Gastrocnemius medialis (tissue), 4 donors: Measurements from ENCODE around the gene PPIL6. TPM values are rescaled to one million over a fixed set of nuclear protein-coding genes. Genes with fewer than 3 reads are reported as not detected.

ENCODE experiments used
- ATAC-seq, 2 donors: fragments of 150-250 bp; one replicate each; pipeline ENCODE4 v1.9.1; 2016
- DNase-seq, 2 donors: peaks; one replicate each; pipeline ENCODE4 v3.0.0-alpha.2; 2019
- H3K27ac ChIP-seq, 4 donors: fragments of 200-600 bp; sonication (generic); 1 replicate in 1 of 4; 2 replicates in 3 of 4; pipeline ENCODE4 v1.5.1; 2016 to 2018; ENCODE audit warnings: mild to moderate bottlenecking in 2 of 4, moderate library complexity in 1 of 4
- H3K27me3 ChIP-seq, 3 donors: fragments of 200-600 bp; sonication (generic) in 2 of 3; 1 replicate in 1 of 3; 2 replicates in 2 of 3; pipeline versions ENCODE4 v1.5.1 to v1.6.0; 2016 to 2019; ENCODE audit warnings: mild to moderate bottlenecking in 1 of 3, moderate library complexity in 1 of 3
- H3K36me3 ChIP-seq, 2 donors: fragments of 200-600 bp; sonication (generic) in 1 of 2; one replicate each; pipeline ENCODE4 v1.5.1; 2017 to 2018
- H3K4me1 ChIP-seq, 2 donors: fragments of 200-600 bp; sonication (generic) in 1 of 2; one replicate each; pipeline ENCODE4 v1.5.1; 2016 to 2017; ENCODE audit warnings: mild to moderate bottlenecking in 2 of 2
- H3K4me3 ChIP-seq, 4 donors: fragments of 200-600 bp; sonication (generic) in 3 of 4; 1 replicate in 1 of 4; 2 replicates in 3 of 4; pipeline ENCODE4 v1.5.1; 2016 to 2019; ENCODE audit warnings: mild to moderate bottlenecking in 2 of 4
- H3K9me3 ChIP-seq, 3 donors: fragments of 200-600 bp; sonication (generic) in 2 of 3; 1 replicate in 1 of 3; 2 replicates in 2 of 3; pipeline ENCODE4 v1.5.1; 2016 to 2019
- CTCF ChIP-seq, 5 experiments: fragments of 450-650 bp in 3 of 5; fragments of 200-600 bp in 2 of 5; sonication (generic) in 2 of 5; IDR thresholded peaks in 4 of 5; conservative IDR thresholded peaks in 1 of 5; 1 replicate in 4 of 5; 2 replicates in 1 of 5; pipeline ENCODE4 v1.5.1; 2016 to 2019; ENCODE audit warnings: antibody characterized with exemption in 5 of 5, mild to moderate bottlenecking in 3 of 5, moderate library complexity in 3 of 5
- POLR2A ChIP-seq, 2 donors: fragments of 450-650 bp; IDR thresholded peaks; one replicate each; pipeline ENCODE4 v1.6.1; 2017; ENCODE audit warnings: antibody characterized with exemption in 2 of 2, mild to moderate bottlenecking in 2 of 2, moderate library complexity in 2 of 2
- in situ Hi-C, 4 donors: fragments of 200-750 bp; cut with MboI; loops; one replicate each; pipeline versions ENCODE4 v1.15.0 to v1.8.0; 2017; ENCODE audit warnings: low sequenced_read_pairs in 4 of 4
- intact Hi-C: fragments of 100-400 bp; cut with DNase I; formaldehyde crosslinking; loops from one replicate; pipeline ENCODE4 v1.15.1; 2023; ENCODE audit warnings: low total_unique reads
- total RNA-seq, 4 donors: library from RNA; depleted of rRNA; stranded (reverse); fragments of >200 nt; gene quantifications; one replicate each; pipeline versions ENCODE4 v1.1.0 to v1.2.3, GENCODE V29; 2016

PPIL6 gene
- total RNA-seq = 1 to 10 TPM in 3 of 4 donors, under 1 TPM in 1; 0.64 to 2.9 (median 1.3) TPM

- ATAC-seq = peak; percentile 90 to 92
- TF ChIP-seq POLR2A (IDR thresholded peaks at IDR 0.05) (peak; percentile 36 to 62), CTCF (IDR thresholded peaks at IDR 0.05 in 4 of 5, conservative IDR thresholded peaks at IDR 0.05 in 1 of 5) (peak in 2 of 5 experiments; percentile 36 to 40)
- no peaks in the 10 kb centered on the region for H3K9me3 ChIP-seq
- H3K4me3 ChIP-seq = peak within 1 kb of the TSS; percentile 73 to 96 (median 87)
- H3K27me3 ChIP-seq = no peaks in the 10 kb centered on the region
- in situ Hi-C loops = no loop called here
- peaks cover 0 to 4% of the 10 kb centered on the region in 2 donors for H3K36me3 ChIP-seq
- DNase-seq = peak; percentile 69 to 85
- intact Hi-C loops = loop anchor here (1.0 to 5.0 kb wide), 3 partner anchors 43 to 343 kb away; partner anchors contain the start of genes CEP57L1 and ZBTB24
- peak within 1 kb of the TSS; percentile 74 to 89 (median 83) for H3K27ac ChIP-seq
- H3K4me1 ChIP-seq = peaks cover 10 to 15% of the 10 kb centered on the region in 2 donors
Measured at GRCh38 chr6:109440331-109441068, at the start of gene PPIL6, which contains the start of gene SMPD2. PPIL6 (minus strand) TSS chr6:109440628; CDS start chr6:109440590, 38 bp downstream. SMPD2 (plus strand) TSS chr6:109440724; CDS start chr6:109441122, 398 bp downstream.

GRCh38 chr6:109488001-109488400, 47.6 kb upstream of the PPIL6 start:
- Histone ChIP-seq H3K27ac (no peak overlapping the region), H3K27me3 (no peaks in the 10 kb centered on the region), H3K4me1 (peaks cover 0 to 6% of the 10 kb centered on the region in 2 donors), H3K4me3 (no peak overlapping the region), H3K36me3 (no peaks in the 10 kb centered on the region), H3K9me3 (no peaks in the 10 kb centered on the region)
- ATAC-seq (no peak), DNase-seq (no peak)
- TF ChIP-seq CTCF (IDR thresholded peaks at IDR 0.05 in 4 of 5, conservative IDR thresholded peaks at IDR 0.05 in 1 of 5) (no peak), POLR2A (IDR thresholded peaks at IDR 0.05) (no peak)
- in situ Hi-C loops (loop anchor here in 2 of 4 donors (10.0 kb wide), 2 partner anchors 53 to 207 kb away; partner anchors contain the start of genes AK9 (in 2 of the 2) and FIG4 (in 2 of the 2)), intact Hi-C loops (loop anchor here (10.0 kb wide), 1 partner anchor 483 kb away; no protein-coding TSS in a partner anchor)

GRCh38 chr6:109486068-109486467, 45.6 kb upstream of the PPIL6 start:
- no peak overlapping the region for H3K27ac ChIP-seq
- in situ Hi-C loops (loop anchor here in 2 of 4 donors (10.0 kb wide), 2 partner anchors 51 to 209 kb away; partner anchors contain the start of genes AK9 (in 2 of the 2) and FIG4 (in 2 of the 2)), intact Hi-C loops (loop anchor here (10.0 kb wide), 1 partner anchor 481 kb away; no protein-coding TSS in a partner anchor)
- no peaks in the 10 kb centered on the region for H3K27me3 ChIP-seq
- TF ChIP-seq CTCF (IDR thresholded peaks at IDR 0.05 in 4 of 5, conservative IDR thresholded peaks at IDR 0.05 in 1 of 5) (no peak), POLR2A (IDR thresholded peaks at IDR 0.05) (no peak)
- H3K36me3 ChIP-seq = peaks cover 0 to 6% of the 10 kb centered on the region in 2 donors
- no peak overlapping the region for H3K4me3 ChIP-seq
- DNase-seq (no peak), ATAC-seq (no peak)
- no peaks in the 10 kb centered on the region for H3K9me3 ChIP-seq
- H3K4me1 ChIP-seq = peaks cover 12 to 18% of the 10 kb centered on the region in 2 donors

GRCh38 chr6:109485266-109485935, 45.0 kb upstream of the PPIL6 start:
- DNase-seq = no peak
- in situ Hi-C loops (loop anchor here in 2 of 4 donors (10.0 kb wide), 2 partner anchors 51 to 209 kb away; partner anchors contain the start of genes AK9 (in 2 of the 2) and FIG4 (in 2 of the 2)), intact Hi-C loops (loop anchor here (10.0 kb wide), 1 partner anchor 481 kb away; no protein-coding TSS in a partner anchor)
- Histone ChIP-seq H3K36me3 (peaks cover 0 to 13% of the 10 kb centered on the region in 2 donors), H3K4me3 (no peak overlapping the region), H3K27ac (no peak overlapping the region), H3K9me3 (no peaks in the 10 kb centered on the region), H3K27me3 (no peaks in the 10 kb centered on the region), H3K4me1 (peaks cover 18 to 25% of the 10 kb centered on the region in 2 donors)
- ATAC-seq = no peak
- no peak for TF ChIP-seq POLR2A (IDR thresholded peaks at IDR 0.05)
- TF ChIP-seq CTCF (IDR thresholded peaks at IDR 0.05 in 4 of 5, conservative IDR thresholded peaks at IDR 0.05 in 1 of 5) = no peak
